ENCODE results near the gene PKDREJ.

DNA sequence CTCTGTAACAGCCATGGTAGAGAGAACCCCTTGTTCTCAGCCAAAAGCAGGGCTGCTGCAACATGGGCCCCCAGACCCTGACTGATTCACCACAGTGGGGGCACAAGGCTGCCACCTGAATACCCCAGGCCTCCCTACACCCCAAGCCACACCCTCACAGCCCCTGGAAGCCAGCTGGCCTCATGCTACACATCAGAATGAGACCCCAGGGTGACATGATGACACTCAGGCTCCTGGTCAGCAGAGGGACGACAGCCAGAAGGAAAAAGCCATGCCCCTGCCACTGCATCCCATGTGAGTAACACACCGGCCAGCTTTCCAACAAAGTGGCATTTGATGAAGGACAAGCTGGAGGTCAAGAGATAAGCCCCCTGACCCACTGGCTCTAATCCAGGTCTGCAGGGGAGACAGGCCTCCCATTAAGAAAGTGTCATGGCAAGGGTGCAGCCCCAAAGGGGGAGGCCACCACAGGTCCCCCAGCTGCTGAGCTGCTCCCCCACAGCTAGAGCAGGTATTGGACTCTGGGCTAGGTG, 15.6 kb downstream of the PKDREJ start:
- TF ChIP-seq EZH2 (IDR thresholded peaks at IDR 0.05; ENCODE audit: insufficient read depth, poor library complexity, severe bottlenecking): no peak
- no peak for TF ChIP-seq EZH2phosphoT487 (IDR thresholded peaks at IDR 0.05; ENCODE audit: insufficient read depth, low read depth)
